ENCODE data around the gene STK17A.
"Not testable (repeated sequence)": the region's sequence is repeated elsewhere in the genome, so short reads cannot be mapped to it uniquely, and the experiment has no call there.

GRCh38 chr7:43627798-43628197, 44.9 kb downstream of the STK17A start:
- TF ChIP-seq, protein P1, sequence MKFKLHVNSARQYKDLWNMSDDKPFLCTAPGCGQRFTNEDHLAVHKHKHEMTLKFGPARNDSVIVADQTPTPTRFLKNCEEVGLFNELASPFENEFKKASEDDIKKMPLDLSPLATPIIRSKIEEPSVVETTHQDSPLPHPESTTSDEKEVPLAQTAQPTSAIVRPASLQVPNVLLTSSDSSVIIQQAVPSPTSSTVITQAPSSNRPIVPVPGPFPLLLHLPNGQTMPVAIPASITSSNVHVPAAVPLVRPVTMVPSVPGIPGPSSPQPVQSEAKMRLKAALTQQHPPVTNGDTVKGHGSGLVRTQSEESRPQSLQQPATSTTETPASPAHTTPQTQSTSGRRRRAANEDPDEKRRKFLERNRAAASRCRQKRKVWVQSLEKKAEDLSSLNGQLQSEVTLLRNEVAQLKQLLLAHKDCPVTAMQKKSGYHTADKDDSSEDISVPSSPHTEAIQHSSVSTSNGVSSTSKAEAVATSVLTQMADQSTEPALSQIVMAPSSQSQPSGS (tag by site-specific recombination; IDR thresholded peaks at IDR 0.05; ENCODE audit: low read depth): not testable (repeated sequence)
- TF ChIP-seq, protein P2, sequence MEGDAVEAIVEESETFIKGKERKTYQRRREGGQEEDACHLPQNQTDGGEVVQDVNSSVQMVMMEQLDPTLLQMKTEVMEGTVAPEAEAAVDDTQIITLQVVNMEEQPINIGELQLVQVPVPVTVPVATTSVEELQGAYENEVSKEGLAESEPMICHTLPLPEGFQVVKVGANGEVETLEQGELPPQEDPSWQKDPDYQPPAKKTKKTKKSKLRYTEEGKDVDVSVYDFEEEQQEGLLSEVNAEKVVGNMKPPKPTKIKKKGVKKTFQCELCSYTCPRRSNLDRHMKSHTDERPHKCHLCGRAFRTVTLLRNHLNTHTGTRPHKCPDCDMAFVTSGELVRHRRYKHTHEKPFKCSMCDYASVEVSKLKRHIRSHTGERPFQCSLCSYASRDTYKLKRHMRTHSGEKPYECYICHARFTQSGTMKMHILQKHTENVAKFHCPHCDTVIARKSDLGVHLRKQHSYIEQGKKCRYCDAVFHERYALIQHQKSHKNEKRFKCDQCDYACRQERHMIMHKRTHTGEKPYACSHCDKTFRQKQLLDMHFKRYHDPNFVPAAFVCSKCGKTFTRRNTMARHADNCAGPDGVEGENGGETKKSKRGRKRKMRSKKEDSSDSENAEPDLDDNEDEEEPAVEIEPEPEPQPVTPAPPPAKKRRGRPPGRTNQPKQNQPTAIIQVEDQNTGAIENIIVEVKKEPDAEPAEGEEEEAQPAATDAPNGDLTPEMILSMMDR (tag by site-specific recombination; IDR thresholded peaks at IDR 0.05): not testable (repeated sequence)
- not testable (repeated sequence) for TF ChIP-seq KLF9 (tag by site-specific recombination; IDR thresholded peaks at IDR 0.05; ENCODE audit: low read depth); ZNF274 (IDR thresholded peaks at IDR 0.05; ENCODE audit: low read length); ZNF274 (tag by site-specific recombination; IDR thresholded peaks at IDR 0.05; ENCODE audit: borderline replicate concordance); ZNF138 (tag by site-specific recombination; IDR thresholded peaks at IDR 0.05; ENCODE audit: borderline replicate concordance); ZNF366 (tag by site-specific recombination; conservative IDR thresholded peaks at IDR 0.05); SETDB1 (IDR thresholded peaks at IDR 0.05; ENCODE audit: insufficient read length, low read length); YY1 (tag by site-specific recombination; IDR thresholded peaks at IDR 0.05)
